Germinal center (tissue), 1 donor: ENCODE results near the gene CARMIL1.
"Not testable (repeated sequence)": the region's sequence is repeated elsewhere in the genome, so short reads cannot be mapped to it uniquely, and the experiment has no call there.

ENCODE experiments used
- DNase-seq: peaks from one replicate; pipeline ENCODE4 v3.0.0; 2012; ENCODE audit warnings: mixed read lengths, low spot score

The CARMIL1 gene

DNA sequence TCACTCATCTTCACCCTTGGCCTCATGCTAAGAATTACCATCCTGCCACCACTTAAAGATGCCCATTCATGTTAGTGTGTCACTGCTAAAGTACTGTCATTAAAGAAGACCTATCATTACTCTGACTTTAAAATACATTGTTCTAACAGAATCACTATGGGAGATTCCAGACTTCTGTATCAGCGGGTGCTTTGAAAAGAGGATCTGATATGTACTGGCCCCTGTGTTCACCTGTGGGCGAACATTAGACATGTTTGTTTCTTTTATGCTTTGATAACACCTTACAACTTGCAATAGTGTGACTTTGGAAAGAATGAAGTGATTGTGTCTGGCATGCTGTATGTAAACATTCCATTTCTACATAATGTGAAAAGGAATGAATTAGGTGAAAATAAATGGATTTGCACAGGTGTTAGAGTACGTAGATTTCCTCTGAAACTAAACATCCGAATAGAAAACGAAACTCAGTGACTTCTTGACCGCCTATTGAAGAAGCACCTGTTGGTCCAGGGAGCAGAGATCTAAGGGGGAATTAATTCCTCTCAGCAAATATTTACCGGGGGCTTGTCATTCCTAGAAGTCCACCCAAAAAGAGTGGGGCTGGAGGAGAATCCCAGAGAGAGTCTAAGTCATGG, 132.3 kb downstream of the CARMIL1 start:
- DNase-seq: no peak

DNA sequence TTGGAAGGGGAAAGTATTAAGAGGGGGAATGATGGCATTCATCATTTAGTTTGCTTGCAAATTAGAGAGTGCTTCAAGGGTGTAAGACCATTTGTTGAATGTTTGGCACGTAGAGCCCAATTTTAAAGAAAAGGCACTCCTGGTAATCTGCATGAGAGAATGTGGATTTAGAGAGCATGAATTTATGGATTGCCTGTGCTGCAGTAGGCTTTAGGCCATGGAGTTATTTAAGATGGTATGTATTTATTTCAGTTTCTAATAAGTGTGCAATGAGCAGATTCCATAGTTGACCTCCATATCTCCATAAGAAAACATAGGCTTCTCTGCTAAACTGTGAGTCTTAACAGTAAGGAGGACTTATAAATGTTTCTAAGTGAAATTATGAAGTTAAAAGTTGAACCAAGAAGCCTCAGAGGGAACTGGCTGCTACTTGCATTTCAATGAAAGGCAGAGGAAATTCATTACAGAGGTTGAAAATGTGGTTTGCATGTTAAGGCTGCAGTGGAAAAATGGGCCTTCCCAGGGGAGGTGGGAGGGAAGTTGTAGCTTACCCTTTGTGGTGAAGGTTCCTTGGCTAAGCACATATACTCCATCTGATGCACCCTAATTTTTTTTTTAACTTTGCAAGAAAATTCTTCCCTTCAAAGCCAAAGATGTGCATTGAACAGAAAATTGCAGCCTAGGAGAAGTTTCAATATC, 134.2 kb downstream of the CARMIL1 start:
- DNase-seq: no peak

DNA sequence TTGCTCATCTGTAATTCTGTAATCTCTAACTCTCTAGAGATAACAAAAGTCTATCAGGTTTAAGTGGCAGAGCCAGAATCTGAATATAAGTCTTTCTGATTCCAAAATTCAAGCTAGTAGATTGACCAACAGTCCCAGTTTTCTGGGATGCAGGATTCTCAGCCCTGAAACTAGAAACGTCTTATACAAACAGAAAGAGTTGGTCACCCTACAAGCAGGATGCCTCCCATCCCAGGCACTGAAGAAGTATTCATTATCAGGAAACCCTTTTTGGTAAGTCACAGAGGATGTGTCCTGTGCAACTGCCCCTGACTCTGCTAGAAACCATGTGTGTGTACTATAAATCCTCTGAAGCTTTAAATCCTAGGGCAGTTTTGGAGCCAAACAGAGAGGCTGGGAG, 135.0 kb downstream of the CARMIL1 start:
- no peak for DNase-seq

DNA sequence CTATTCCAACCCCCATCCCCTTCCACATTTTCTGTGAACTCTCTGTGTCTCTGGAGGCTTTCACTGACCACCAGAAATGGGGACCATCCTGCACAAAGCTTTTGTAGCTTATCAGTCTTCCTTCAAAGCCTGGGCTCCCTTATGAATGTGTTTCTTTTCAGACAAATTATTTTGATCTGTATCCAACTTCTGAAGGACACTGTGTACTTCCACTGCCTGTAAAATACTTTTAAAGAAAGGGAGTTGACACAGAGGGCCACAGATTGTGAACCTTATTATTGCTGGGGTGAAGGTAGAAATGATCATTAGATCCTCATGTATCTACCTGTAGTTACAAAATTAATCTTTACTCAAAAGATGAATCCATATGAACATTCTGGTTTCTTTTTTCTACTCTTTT, 135.6 kb downstream of the CARMIL1 start:
- DNase-seq: no peak

DNA sequence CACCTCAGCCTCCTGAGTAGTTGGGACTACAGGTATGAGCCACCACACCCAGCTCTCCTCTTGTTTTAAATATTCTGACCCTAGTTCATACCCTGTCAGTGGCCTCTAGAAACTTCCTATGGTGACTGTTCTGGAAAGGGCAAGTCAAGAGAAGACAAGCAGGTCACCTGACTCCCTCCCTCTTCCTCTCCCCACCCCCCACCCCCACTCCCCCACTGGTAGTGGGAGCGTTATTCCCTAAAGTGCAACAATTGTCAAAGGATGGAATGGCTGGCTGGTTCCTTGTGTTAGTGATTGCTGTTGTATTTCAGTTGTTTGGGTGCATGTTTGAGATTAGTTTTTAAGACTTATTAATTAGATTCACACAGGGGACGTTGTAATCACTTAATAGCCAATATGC, 136.1 kb downstream of the CARMIL1 start:
- DNase-seq: no peak

DNA sequence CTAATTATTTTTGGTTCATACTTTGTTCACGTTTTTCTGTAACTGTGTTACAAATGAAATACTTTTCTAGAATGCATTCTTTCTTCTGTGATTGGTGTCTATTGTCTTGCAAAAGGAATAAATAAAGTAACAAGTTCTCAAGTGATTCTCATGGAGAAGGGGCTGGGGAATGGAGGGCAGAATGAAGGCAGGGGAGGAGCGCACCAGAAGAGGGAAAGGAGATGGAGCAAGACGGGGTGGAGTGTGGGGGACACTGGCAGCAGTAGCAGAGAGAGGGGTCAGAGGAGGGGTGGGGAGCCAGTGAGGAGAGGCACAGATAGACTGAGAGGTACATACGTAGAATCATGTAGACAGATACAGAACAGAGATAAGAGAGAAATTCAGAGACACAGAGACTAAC, 136.5 kb downstream of the CARMIL1 start:
- DNase-seq: no peak

DNA sequence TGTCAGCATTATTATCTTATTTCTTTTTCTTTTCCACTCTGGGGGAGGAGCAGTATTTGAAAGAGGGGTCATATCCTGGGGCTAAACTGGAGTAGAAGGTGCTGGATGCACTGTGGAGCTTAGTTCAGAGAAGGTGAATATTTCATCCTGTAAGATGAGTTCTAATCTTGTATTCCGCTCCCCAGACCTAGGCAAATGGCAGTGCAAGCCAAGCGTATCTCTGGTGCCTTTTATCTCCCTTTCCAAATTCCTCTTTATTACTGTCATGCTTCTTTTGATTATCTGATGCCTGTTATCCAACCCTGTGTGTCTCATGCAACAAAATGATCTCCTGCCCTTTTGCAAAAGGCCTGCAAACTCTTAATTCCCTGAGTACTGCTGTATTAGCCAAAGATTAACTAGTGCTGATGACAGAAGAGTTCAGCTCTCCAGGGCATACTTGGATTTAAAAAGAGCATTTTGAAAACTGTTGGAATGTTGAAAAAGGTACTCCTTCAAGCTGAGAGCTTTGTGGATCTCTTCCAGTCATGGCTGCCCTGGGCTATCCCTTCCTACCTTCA, 138.0 kb downstream of the CARMIL1 start:
- DNase-seq: no peak

DNA sequence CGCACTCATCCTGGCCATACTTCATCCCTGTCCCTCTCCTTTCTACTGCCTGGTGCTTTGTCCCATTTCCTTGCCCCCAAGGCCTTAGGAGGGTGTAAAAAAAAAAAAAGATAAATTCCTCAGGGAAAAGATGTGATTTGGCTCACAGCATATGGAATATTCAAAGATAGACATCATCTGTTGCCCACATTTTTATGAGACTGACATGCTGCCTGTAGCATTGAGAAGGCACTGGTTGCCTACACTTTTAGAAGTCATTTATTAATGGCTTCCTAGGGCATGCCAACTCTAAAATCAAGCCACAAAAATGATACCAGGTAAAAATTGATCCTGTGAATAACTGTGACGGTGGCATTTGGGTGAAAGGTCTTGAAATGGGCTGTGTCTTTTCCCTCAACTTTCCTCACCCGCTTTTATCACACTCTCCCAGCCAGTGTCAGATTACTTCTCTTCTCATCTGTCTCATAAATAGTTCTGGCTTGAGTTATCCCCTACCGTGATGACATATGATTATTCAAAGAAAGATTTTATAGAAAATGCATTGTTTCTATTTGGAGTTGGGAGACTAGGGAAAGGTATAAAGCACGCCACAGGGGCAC, 139.4 kb downstream of the CARMIL1 start:
- DNase-seq: no peak

DNA sequence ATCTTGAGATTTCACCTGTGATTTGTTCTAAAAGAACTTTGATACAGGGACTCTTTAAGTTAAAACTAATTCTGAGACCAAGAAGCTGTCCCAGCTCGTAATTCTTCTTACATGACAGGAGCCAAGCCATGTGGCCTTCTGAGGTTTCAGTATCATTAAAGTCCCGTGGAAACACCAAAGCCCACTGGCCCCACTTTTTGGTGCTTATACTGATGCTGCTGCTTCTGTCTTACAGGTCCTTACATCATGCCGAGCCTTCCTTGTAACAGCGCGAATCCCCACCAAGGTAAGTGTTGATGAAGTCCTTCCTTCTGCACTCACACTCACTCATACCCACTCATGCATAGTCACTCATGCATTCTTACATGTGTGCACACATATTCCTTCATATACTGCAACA, 140.7 kb downstream of the CARMIL1 start:
- DNase-seq: no peak

DNA sequence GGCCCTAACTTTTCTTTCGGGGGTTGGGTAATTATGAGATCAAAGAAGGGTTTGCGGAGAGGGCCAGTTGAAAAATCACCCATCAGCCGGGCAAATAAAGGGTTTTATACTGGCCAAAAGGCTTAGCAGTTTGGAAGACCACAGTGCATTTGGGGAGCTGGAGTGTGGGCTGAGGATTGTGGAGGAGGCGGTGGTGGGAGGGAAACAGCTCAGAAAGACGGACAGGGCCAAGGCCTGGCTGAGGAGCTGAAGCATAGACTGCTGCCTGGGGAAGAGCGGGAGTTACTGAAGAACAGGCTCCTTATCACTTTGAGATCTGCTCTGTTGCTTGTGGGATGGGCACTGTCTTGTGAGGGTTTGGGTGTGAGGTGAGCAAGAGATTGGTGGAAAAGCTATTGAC, 144.2 kb downstream of the CARMIL1 start:
- no peak for DNase-seq

DNA sequence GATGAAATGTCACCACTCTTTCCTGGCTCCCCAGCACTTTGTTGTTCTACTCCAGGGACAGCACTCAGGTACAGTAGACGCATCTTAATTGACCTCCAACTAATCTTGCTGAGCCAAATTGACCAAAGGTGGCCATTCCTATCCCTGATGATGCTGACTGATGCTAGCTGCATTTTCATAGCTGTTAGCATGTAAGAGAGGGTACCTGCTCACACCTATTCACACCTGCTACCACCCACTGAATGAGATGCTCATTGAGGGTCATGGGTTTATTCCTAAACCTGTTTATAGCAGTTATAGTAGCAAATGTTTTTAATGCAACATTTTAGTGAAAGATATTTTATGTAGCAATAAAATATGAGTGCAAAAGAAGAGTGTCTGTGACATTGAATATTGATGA, 145.1 kb downstream of the CARMIL1 start:
- DNase-seq: no peak

DNA sequence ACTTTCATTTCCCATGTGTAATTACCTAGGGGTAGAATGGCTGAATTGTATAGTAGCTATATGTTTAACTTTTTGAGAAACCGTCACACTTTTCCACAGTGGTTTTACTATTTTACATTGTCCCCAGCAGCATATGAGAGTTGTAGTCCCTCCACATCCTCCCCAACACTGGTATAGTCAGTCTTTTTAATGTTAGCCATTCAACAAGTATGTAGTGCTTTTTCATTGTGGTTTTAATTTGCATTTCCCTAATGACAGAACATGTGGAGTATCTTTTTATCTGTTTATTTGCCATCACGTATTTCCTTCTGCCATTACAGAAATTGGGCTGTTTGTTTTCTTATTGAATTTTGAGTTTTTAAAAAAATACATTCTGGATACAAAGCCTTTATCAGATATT, 148.4 kb downstream of the CARMIL1 start:
- no peak for DNase-seq

DNA sequence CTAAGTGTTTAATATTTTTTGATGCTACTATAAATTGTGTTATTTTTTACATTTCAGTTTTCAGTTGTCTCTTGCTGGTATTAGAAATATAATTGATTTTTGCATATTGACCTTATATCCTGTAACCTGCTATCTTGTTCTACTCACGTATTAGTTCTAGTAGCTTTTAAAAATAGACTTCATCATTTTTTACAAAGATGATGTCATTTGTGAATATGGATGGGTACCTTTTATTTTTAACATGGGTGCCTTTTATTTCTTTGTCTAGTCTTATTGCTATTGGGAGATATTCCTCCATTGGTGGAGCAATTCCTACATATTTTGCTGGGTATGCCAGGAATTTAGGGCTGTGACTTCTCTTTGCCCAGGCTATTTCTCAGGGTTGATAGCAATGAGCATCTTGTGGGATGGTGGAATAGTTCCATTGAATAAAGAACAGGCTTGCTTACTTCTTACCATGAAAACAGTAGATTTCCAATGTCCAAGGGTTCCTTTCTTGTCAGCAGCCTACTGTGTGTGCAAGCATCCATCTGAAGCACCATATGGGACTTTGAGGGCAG, 149.7 kb downstream of the CARMIL1 start:
- no peak for DNase-seq

DNA sequence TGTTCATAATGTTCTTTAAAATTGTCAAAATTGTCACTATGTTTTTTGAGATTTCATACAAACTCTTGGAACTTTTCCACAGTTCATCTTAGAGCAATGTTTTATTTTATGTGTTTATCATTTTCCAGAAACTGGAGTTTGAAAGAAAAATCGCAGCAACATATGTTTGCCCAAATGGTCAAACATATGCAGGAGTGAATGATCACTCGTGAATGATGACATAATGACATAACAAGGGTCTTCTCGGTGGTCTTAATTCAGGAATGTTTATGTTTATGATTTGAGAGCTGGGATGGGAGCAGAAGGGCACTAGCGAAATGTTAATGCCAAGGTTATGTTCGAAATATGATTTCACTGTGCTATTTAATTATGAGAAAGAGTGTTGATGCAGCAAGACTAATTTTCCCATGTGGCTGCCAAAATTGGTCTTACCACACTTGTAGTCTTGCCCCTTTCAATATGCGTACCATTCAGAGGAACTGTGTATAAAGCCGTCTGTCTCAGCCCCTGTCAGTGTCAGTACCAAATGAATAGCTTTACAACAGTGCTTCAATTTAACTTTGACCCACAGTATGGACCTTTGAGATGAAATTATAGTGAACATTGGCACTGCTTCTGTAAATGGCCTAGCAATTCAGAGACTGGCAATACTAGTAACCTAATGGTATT, 152.3 kb downstream of the CARMIL1 start:
- no peak for DNase-seq

DNA sequence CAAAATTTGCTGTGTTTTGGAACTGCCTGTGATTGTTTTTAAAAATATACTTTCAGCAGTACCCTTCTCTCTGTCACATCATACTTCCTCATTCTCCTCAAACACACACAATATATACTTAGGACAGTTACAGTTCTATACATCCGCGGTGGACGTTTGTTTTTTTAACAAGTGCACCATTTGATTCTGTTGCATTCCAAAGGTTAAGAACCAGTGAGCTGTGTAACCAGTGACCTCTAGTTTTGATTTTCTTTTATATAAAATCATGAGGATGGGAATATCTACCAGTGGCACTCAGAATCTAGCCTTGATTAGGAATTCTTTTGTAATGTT, 152.8 kb downstream of the CARMIL1 start:
- no peak for DNase-seq

DNA sequence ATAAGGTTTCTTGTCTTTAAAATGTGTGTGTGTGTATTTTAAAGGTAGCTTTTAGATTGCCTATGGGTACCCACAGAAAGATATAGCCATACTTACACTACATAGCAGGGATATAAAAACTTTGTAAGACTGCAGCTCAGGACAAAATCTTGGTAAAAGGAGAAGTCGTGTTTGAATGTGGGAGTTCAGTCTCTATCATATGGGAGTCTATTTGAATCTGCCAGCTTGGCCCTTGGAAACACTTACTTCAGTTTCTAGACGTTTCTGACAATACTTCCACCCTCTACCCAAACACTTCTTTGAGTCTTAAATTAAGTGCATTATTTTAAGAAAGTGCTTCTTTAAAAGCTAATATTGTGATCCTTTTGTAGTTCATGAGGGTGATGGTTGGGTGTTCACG, 155.7 kb downstream of the CARMIL1 start:
- DNase-seq: no peak

DNA sequence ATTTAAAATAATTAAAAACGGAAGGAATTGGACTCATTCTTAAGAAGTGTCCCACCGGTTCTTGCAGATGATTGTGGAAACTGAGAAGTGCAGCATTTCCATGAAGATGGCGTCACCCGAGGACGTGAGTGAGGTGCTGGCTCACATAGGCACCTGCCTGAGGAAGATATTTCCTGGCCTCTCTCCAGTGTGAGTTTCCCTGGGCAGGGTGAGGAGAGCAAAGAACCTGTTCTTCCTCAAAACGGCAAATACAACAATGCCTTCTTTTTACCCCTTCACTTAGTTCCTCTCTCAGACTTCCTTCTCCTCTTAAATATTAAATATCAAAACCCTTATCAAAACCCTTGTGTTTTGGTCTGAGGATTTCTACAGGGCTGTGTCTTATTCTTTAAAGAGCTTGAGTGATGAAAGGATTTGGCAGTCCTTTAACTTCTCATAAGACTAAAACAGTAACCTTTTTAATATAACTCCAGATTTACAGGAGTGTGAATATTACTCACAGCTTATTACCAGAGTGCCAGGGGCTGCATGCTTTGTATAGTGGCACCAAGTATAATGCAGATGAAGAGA, 156.3 kb downstream of the CARMIL1 start:
- DNase-seq: no peak

DNA sequence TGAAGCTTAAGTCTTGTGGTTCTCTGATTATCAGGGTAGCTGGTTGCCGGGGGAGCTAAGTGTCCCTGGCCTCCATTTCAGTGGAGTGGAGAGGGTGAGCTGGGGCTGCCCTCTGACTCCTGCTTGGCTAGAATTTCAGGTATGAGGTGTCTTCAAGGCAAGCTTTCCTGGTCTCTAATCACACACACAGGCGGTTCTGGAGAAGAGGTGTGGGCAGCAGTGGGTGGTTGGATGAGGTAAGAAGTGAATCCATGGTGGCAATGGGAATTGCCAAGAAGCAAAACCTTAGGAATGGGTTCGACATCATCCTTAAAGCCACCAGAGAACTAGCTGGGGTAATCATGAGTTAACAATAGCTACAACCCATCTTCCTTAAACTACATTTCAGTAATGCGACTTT, 157.6 kb downstream of the CARMIL1 start:
- DNase-seq: no peak

DNA sequence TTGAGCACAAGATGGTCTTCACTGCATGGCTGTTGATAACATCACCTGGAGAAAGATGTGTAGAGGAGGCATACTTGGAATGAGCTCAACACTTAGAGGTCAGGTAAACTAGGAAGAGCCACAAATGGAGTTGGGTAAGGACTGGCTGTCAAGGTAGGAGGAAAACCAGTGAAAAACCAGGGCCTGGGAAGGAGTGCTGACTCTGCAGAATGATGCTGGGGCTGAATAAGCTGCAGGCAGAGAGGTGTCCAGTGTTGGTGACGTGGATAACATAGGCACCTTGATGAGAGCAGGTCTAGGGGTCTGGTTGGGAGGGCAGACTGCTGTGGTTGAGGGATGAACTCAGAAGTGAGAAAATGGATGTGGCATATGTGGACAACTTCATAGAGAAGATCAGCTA, 160.2 kb downstream of the CARMIL1 start:
- no peak for DNase-seq

DNA sequence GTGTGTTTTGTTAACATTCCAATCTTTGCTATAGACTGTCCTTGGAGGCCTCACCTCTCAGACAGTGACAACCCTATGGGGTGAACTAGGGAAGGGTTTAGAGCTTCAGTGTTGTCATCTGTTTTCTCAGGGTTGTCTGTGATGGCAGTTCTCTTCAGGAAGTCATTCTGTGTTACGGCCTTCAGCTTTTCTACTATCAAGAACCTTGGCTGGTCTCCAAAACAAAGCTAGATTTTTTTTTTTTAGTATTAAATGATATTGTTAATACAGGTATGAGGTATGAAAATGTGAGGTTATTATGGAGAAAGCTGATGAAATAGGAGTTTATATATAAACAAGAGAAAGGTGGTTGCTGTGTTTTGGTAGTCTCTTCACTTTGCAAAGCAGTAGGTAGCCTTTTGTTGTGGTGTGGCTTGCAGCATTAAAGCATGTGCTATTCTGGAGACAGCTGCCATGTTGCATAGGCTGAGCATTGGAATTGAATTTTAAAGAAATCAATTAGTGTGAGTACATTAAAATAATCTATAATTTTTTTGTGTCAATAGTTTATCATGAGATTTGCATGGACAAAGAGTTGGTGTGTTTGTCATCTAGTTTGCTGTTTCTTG, 162.6 kb downstream of the CARMIL1 start:
- no peak for DNase-seq

DNA sequence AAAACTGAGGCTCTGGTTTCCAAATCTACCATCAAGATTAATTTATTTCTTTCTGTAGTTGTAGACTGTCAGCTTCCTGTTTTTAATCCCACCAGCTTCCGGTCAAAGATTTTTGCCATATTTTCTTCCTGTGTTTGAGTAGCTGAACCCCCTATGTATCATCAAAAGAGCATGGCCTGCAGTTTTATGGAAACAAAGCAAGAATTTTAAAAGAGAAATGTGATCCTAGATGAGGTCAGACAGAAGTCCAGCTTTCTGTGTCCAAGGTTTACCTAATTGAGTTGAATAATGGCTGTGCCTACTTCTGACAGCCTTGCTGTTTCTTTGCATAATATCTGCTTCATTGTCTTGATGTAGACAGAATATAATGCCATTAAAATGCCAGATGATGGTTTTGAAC, 163.7 kb downstream of the CARMIL1 start:
- no peak for DNase-seq

DNA sequence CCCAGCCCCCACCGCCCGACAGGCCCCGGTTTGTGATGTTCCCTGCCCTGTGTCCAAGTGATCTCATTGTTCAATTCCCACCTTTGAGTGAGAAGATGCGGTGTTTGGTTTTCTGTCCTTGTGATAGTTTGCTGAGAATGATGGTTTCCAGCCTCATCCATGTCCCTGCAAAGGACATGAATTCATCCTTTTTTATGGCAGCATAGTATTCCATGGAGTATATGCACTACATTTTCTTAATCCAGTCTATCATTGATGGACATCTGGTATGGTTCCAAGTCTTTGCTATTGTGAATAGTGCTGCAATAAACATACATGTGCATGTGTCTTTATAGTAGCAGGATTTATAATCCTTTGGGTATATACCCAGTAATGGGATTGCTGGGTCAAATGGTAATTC, 165.3 kb downstream of the CARMIL1 start:
- DNase-seq: not testable (repeated sequence)
